BJ (cell line): ENCODE measurements around the gene PPFIA2. TPM values are rescaled to one million over a fixed set of nuclear protein-coding genes. Genes with fewer than 3 reads are reported as not detected.

Experiments
- CTCF ChIA-PET: fragments of 350-600 bp; formaldehyde crosslinking; extraction: SDS; loops from one replicate; lab custom pipeline; 2021; ENCODE audit warnings: antibody characterized with exemption, inconsistent platforms; lab: Yijun Ruan, JAX
- POLR2A ChIA-PET: fragments of 300-600 bp; sonication (Branson Sonifier 250); formaldehyde crosslinking; extraction: SDS; loops from one replicate; lab custom pipeline; 2021; ENCODE audit warnings: antibody characterized with exemption; lab: Charles Lee
- DNase-seq: peaks from one replicate; pipeline ENCODE4 v3.0.0-alpha.2; 2011; ENCODE audit warnings: low read depth
- H3K27me3 ChIP-seq: 2 replicates; pipeline ENCODE4 v1.6.0; 2011; ENCODE audit warnings: low read length; ENCODE audit not compliant: control insufficient read depth, insufficient read depth
- H3K36me3 ChIP-seq: 2 replicates; pipeline ENCODE4 v1.5.1; 2011; ENCODE audit warnings: low read length; ENCODE audit not compliant: control insufficient read depth, insufficient read depth
- H3K4me3 ChIP-seq: 2 replicates; pipeline ENCODE4 v1.5.1; 2011; ENCODE audit warnings: low read depth, mild to moderate bottlenecking, control low read depth, low read length
- polyA plus RNA-seq: library from polyadenylated mRNA; depleted of rRNA; stranded (reverse); fragments of >200 nt; gene quantifications from 2 replicates; pipeline ENCODE4 v1.2.3, GENCODE V29; 2011
- TF ChIP-seq, protein P1 (sequence below): IDR thresholded peaks from 2 replicates; pipeline ENCODE4 v1.5.1; 2011; ENCODE audit warnings: low read depth, mild to moderate bottlenecking, control low read depth, inconsistent platforms, low read length, moderate library complexity; ENCODE audit not compliant: insufficient read depth

PPFIA2 gene
- polyA plus RNA-seq, 1 experiment, result not detected

DNA sequence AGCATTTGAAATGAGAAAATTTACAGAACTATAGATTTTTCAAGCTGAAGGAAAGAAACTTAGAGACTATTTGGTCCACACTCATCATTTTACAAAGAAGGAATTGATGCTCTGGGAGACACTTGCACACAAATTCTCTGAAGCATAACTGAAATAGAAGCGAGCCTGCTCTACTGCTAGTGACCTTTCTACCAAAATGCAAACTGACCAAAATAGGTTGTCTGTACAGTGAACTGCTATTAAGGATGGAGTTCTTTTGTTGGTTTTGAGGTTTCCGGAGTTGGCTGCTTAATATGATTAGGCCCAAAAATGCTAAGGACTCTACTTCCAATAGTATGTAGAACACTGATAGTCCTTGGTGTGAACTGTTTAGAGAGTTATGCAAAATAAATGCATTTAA, 194.9 kb downstream of the PPFIA2 start:
- ChIA-PET POLR2A (no interaction called here), CTCF (no interaction called here)
- no peak for DNase-seq
- no peaks in the 10 kb centered on the region for H3K27me3 ChIP-seq
- no peaks in the 10 kb centered on the region for H3K36me3 ChIP-seq
- TF ChIP-seq, protein P1, sequence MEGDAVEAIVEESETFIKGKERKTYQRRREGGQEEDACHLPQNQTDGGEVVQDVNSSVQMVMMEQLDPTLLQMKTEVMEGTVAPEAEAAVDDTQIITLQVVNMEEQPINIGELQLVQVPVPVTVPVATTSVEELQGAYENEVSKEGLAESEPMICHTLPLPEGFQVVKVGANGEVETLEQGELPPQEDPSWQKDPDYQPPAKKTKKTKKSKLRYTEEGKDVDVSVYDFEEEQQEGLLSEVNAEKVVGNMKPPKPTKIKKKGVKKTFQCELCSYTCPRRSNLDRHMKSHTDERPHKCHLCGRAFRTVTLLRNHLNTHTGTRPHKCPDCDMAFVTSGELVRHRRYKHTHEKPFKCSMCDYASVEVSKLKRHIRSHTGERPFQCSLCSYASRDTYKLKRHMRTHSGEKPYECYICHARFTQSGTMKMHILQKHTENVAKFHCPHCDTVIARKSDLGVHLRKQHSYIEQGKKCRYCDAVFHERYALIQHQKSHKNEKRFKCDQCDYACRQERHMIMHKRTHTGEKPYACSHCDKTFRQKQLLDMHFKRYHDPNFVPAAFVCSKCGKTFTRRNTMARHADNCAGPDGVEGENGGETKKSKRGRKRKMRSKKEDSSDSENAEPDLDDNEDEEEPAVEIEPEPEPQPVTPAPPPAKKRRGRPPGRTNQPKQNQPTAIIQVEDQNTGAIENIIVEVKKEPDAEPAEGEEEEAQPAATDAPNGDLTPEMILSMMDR, result no peak
- no peak overlapping the region for H3K4me3 ChIP-seq

- no peak for DNase-seq
- TF ChIP-seq, protein P1, result no peak
- Histone ChIP-seq H3K4me3 (no peak overlapping the region), H3K27me3 (no peaks in the 10 kb centered on the region), H3K36me3 (no peaks in the 10 kb centered on the region)
- ChIA-PET POLR2A (no interaction called here), CTCF (no interaction called here)
These were observed 201.1 kb downstream of the PPFIA2 start for GRCh38 chr12:81558031-81558430.

DNA sequence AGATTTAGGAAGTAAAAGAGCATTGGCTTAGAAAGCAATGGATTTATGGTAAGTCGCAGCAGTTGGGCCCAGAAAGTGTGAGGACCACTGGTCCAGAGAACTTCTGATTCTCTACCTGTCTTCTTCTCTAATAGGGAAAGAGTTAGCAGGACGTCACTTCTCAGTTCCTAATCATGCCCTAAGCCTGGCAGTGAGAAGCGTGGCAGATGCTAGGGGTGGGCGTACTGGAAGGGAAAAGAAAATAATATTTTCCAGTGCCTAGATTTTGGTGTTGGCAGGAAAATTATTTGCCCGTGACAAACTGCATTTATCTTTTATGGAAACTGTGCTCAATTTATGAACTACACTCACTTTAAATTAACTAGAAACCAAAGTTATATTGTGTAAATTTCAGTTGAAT, 212.3 kb downstream of the PPFIA2 start:
- DNase-seq, result no peak
- TF ChIP-seq, protein P1, result no peak
- H3K4me3 ChIP-seq, result no peak overlapping the region
- ChIA-PET POLR2A (no interaction called here), CTCF (no interaction called here)
- no peaks in the 10 kb centered on the region for H3K27me3 ChIP-seq
- no peaks in the 10 kb centered on the region for H3K36me3 ChIP-seq

GRCh38 chr12:81543621-81544139, 215.5 kb downstream of the PPFIA2 start:
- DNase-seq, result no peak
- H3K36me3 ChIP-seq, result no peaks in the 10 kb centered on the region
- H3K4me3 ChIP-seq, result no peak overlapping the region
- ChIA-PET POLR2A (no interaction called here), CTCF (no interaction called here)
- no peaks in the 10 kb centered on the region for H3K27me3 ChIP-seq
- TF ChIP-seq, protein P1, result no peak

DNA sequence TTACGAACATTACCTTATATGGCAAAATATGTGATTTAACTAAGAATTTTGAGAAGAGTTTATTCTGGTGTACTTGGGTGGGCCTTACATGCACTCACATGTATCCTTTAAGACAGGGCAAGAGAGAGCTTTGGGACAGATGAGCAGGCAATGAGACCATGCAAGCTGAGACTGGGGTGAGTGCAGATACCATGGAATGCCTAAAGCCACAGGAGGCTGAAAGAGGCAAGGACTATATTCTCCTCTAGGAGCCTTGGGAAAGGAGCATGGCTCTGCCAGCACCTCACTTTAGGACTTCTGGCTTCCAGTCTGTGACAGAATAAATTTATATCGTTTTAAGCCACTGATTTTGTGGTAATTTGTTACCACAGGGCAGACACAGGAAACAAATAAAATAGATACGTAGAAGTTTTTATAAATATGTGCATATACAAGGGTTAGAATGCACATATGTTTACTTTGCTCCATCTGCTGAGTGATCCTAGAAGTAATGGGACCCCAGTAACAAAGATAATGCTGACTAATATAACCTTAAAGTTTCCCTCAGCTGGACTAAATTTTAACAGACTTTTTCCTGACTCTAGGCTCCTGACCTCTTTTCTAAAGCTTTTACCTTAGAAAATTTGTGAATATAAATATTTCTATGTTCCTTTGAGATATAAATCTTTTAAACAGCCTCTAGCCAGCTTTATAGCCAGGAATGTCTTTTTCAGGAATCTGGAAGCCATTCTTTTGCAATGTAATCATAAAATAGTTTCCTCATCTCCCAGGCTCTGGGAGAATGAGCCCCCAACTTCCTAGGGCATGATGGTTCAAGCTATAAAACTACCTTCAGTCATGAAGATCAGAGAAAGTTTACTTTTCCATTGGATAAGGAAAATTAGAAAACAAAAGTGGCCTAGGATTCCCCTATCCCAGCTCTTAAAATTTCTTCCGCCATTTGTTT, 216.8 kb downstream of the PPFIA2 start:
- CTCF ChIA-PET, result no interaction called here
- Histone ChIP-seq H3K27me3 (no peaks in the 10 kb centered on the region), H3K36me3 (no peaks in the 10 kb centered on the region), H3K4me3 (no peak overlapping the region)
- no peak for DNase-seq
- TF ChIP-seq, protein P1, result no peak
- POLR2A ChIA-PET, result no interaction called here
